Fibroblast of skin of abdomen (primary cell): ENCODE measurements around the gene PPP2R2C.

Experiments used
- DNase-seq: peaks from one replicate; pipeline ENCODE4 v3.0.0-alpha.2; 2013

Gene PPP2R2C

DNA sequence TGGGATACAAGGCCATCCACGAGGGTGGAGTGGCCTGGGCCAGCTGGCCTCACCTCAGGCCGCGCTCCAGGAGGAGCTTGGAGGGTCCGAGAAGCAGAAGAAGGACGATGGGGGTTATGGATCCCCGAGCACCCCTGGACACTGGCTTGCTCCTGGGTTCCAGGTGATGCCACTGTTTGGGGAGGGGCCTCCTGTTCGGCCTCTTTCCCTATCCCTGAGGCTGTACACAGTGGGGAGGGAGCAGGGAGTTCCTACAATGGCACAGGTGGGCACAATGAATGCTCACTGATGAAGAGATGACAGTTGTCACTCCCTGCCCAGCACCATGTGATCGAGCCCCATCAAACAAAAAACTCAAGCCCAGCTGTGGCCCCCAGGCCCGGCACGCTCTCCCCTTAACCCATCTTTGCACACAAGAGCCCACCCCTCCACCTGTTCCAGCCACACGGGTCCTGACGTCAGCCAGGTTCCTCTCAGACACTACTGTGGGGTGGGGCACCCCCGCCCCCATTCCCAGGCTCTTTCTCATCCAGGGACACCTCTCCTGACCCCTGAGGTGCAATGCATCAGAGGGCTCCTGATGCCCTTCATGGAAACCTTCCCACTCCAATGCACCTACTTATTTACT is 132.5 kb downstream of the PPP2R2C start:
- DNase-seq, result no peak

GRCh38 chr4:6338951-6339817 is 133.2 kb downstream of the PPP2R2C start:
- no peak for DNase-seq

DNA sequence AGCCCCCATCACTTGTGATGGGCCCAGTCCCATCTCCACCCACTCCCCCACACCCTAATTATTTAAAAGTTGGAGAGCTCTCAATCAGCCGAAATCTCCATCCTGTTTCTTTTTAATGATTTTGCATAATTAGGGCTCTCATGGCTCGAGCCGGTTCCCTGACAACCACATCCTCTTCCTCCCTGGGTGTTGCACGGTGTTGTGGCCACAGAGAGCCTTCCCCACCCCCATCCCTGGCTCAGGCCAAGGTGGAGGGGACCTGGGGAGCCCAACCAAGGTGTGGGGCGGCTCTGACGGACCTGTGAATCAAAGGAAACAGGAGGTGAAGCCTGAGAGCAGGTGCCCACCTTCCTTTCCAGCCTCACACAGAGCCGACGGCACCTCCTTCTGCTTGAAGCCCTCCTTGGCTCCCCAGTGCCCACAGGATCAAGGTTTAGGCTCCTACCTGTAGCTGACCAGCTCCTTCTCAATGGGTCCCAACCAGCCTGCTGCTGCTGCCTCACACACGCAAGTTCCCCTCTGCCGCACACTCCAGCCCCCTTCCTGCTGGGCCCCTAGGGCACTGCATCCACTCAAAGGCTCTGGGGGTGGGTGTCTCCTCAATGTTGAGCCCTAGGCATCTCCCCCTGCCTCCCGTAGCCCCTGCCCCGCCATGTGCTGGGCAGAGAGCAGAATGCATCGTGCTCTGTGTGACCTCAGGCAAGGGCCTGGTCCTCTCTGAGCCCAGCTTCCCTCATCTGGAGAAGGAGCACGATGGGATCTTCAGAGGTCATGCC is 134.1 kb downstream of the PPP2R2C start:
- no peak for DNase-seq

DNA sequence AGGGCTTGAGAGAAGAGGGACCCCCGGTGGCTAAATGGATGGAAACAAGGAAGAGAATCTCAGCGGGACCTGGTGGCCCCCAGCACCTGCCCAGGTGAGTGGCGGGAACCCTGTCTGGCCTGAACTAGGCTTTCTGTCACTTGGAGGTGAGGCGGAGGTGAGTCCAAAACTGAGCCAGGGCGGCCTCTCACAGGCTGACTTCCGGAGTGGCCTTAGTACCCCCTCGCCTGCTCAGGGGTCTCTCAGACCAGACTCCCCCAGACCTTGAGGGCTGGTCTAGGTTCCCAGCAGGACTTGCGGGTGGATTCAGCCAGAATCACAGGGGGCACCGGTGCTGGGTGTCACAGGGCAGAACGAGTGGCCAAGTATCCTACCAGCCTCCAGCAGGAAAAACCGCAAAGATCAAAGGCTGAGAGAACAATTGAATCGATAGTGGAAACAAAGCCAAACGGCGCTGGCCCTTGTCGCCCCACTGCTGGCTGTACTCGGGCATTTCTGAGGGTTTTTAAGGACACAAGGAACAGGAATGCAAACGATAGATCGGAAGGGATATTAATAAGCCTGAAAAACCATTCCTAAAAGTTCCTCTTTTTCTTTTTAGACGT is 135.0 kb downstream of the PPP2R2C start:
- DNase-seq, result no peak

- no peak for DNase-seq
These were observed 136.2 kb downstream of the PPP2R2C start for GRCh38 chr4:6336166-6336565.

- no peak for DNase-seq
These were observed 137.3 kb downstream of the PPP2R2C start for GRCh38 chr4:6335040-6335590.

- no peak for DNase-seq
These were observed 138.1 kb downstream of the PPP2R2C start for GRCh38 chr4:6334203-6334887.

DNA sequence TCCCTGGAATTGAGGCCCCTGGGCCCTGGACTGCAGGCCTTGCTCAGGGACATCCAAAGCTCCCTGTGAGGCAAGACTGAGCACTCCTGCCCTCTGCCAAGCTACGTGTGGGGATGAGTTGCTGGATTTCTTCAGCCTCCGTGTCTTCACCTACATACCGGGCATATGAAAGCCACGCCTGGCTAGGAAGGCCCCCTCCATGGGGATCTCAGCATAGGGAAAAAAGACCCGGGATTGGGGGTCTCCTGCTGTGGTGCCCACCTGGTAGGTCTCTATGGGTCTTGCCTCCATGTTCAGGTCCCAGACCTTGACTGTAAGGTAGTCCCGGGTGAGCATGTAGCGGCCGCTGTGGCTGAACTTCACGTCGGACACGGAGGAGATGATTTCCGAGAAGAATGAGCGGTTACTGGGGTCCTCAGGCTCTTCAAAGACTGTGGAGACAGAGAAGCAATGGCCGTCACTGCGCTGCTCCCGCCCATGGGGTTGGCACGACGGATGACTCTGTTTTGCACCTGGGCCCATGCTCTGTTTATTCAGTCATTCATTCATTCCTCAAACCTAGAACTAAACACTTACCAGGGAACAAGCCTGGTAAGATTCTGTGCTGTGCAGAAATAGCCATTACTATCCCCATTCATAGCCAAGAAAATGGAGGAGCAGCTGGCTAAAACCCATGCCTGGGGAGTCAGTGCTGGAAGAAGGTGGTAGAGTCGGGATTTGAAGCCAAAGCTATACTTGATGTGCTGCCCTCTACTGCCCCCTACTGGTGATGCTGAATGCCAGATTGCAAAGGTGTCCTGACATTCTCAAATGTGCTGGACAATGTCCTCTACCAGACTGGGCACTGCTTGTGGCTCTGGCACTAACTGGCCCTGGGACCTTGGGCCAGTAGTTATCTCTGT is 138.9 kb downstream of the PPP2R2C start:
- DNase-seq, result no peak

- DNase-seq, result no peak
These were observed 139.8 kb downstream of the PPP2R2C start for GRCh38 chr4:6332669-6333050.

GRCh38 chr4:6332042-6332668 is 140.3 kb downstream of the PPP2R2C start:
- no peak for DNase-seq

GRCh38 chr4:6331468-6331867 is 140.9 kb downstream of the PPP2R2C start:
- no peak for DNase-seq

DNA sequence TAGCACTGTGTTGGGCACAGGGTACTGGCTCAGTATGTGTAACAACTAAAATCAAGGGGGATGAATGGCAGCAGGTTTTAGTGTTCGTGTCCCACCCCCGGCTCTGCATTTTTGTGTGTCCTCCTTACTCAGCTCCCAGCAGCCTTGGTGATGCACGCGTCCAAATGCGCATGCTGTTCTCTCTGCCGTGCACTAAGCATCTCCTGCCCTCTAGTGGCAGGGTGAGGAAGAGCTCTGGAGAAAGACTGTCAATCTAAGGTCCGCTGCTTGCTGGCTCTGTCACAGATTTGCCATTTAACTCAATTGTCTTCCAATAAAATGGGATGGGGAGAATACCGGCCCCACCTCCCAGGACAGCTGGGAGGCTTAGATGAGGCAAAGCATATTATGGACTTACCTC is 141.4 kb downstream of the PPP2R2C start:
- no peak for DNase-seq

DNA sequence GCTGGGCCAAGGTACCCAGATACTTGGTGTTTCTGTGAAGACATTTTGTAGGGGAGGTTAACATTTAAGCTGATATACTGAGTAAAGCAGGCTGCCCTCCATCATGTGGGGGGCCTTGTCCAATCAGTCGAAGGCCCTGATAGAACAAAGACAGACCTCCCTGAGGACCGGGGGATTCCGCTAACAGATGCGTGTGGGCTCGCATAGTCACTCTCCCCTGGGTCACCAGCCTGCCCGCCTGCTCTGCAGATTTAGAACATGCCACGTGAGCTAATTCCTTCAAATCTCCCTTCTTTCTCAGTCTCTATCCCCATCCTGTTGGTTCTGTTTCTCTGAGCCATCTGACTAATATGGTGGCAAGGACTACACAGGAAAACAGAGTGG is 142.0 kb downstream of the PPP2R2C start:
- no peak for DNase-seq

GRCh38 chr4:6329478-6330383 is 142.7 kb downstream of the PPP2R2C start:
- no peak for DNase-seq

DNA sequence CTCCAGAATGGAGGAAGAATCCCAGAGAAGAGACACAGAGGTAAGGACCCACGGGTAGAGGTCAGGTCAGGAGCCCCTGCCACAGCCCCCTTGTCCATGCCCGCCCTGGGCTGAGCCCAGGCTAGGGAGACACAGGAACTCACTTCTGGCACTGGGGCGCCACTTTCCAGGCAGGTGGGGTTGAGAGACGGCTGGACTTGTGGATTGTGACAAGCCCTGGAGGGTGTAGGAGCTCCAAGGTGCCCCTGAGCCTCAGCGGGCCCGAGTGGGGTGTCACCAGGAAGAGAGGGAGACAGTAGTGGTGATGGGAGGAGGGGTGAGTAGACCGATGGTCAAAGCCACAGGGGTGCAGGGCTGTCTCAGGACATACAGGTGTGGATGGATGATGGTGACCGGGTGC is 143.9 kb downstream of the PPP2R2C start:
- no peak for DNase-seq

DNA sequence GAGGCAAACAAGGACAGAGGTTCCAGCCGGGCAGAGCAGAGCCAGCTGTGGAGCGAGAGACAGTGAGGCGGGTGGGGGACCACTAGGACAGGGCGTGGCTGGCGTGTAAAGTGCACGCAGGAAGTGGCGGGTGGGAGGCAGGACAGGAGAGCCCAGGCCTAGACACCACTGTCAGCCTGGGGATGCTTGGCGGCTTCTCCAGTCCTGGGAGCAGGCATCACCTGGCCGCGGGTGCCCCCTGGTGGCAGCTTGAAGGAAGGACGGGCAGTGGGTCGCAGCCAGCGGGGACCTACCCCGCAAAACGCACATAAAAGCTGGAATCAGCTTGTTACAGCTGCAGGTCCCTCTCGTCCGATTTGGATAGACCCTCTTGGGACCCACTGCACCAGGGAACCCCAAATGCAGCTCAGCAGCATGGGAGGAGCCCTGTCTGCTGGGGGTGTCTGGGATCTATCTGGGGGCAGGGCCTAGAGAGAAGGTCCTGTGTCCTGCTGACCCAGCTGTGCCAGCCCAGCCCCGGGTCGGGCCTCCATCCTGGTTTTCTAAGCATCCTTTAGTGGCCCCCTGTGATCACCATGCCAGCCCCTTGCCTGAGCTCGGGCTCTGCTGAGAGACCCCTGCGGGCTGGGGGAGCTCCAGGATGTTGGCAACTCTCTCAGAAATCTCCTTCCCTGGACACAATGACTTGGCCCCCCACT is 145.0 kb downstream of the PPP2R2C start:
- peak; percentile 66 for DNase-seq

DNA sequence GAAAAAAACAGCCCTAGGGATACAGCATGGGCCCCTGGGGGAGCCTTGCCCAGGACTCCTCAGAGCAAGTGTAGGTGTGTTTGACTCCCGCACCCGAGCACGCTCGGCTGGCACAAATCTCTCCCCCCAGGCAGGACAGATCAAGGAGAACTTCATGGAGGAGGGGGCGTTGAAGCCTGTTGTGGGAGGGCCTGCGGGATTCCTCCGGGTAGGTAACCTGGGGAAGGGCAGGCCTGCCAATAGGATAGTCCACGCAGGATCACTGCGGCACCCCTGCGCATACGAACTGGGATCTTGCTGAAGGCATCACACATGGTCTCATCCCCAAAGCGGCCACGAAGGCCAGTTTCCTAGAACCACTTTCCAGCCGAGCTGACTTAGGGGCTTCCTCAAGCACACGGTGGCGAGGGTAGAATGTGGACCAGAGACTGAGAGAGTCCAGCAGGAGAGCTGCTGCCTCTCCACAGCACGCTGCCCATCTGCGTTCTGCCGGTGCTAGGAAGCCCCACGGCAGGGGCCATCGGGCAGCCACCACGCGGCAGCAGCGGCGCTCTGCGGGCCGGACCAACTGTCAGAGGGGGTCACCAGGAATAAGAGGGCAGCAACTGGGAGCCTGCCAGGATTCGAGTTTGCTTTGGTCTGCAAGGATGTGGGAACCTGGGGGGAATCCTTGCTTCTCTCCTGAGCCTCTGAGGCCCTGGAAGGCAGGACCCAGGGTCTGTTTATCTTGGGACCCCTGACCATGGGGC is 145.9 kb downstream of the PPP2R2C start:
- no peak for DNase-seq

DNA sequence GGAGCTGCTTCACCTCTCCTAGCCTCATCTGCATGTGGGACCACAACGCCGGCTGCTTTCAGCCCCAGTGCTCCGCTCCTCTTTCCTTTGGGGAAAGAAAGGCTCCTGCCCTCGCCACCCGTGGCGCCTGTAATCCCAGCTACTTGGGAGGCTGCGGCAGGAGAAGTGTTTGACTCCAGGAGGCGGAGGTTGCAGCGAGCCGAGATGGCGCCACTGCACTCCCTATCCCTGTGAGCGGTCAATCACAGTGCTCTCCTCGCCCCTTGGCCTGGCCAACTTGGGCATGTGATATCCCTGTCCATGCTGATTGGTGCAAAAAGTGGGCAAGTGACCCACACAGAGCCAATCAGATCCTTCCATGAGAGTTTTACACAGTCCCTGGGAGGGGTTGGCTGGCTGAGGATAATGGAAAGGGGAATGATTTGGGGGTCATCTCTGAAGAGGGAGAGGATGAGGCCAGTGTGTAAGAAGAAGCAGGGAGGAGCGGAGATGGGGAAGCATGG is 146.6 kb downstream of the PPP2R2C start:
- DNase-seq, result no peak
